ENCODE measurements around the gene NPY.

DNA sequence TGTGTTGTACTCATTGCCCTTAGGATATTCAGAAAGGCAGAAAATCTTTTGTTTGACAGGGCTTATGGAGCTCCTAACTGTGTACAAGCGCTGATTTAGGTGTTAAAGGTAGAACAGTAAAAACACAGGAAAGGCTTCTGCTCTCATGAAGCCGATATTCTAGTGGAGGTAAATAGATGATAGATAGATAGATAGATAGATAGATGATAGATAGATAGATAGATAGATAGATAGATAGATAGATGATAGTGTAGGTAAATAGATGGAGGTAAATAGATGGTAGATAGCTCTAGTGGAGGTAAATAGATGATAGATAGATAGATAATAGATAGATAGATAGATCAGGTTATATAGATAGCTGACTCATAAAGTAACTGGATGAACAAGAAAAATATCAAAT is 39.4 kb upstream of the NPY start:
- TF ChIP-seq, protein P1, sequence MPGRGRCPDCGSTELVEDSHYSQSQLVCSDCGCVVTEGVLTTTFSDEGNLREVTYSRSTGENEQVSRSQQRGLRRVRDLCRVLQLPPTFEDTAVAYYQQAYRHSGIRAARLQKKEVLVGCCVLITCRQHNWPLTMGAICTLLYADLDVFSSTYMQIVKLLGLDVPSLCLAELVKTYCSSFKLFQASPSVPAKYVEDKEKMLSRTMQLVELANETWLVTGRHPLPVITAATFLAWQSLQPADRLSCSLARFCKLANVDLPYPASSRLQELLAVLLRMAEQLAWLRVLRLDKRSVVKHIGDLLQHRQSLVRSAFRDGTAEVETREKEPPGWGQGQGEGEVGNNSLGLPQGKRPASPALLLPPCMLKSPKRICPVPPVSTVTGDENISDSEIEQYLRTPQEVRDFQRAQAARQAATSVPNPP (IDR thresholded peaks at IDR 0.05; ENCODE audit: borderline replicate concordance, insufficient read depth, insufficient read length), result no peak
- TF ChIP-seq, protein P2, sequence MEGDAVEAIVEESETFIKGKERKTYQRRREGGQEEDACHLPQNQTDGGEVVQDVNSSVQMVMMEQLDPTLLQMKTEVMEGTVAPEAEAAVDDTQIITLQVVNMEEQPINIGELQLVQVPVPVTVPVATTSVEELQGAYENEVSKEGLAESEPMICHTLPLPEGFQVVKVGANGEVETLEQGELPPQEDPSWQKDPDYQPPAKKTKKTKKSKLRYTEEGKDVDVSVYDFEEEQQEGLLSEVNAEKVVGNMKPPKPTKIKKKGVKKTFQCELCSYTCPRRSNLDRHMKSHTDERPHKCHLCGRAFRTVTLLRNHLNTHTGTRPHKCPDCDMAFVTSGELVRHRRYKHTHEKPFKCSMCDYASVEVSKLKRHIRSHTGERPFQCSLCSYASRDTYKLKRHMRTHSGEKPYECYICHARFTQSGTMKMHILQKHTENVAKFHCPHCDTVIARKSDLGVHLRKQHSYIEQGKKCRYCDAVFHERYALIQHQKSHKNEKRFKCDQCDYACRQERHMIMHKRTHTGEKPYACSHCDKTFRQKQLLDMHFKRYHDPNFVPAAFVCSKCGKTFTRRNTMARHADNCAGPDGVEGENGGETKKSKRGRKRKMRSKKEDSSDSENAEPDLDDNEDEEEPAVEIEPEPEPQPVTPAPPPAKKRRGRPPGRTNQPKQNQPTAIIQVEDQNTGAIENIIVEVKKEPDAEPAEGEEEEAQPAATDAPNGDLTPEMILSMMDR (IDR thresholded peaks at IDR 0.05 in 2 of 3, conservative IDR thresholded peaks at IDR 0.05 in 1 of 3; ENCODE audit: insufficient read depth in 2 of 3, low read depth in 1 of 3, low read length in 3 of 3), result no peak
- TF ChIP-seq ZC3H11A (IDR thresholded peaks at IDR 0.05; ENCODE audit: low read depth, low read length) (no peak), EZH2 (IDR thresholded peaks at IDR 0.05; ENCODE audit: borderline replicate concordance, low read depth, low read length) (no peak)
- TF ChIP-seq, protein P3, sequence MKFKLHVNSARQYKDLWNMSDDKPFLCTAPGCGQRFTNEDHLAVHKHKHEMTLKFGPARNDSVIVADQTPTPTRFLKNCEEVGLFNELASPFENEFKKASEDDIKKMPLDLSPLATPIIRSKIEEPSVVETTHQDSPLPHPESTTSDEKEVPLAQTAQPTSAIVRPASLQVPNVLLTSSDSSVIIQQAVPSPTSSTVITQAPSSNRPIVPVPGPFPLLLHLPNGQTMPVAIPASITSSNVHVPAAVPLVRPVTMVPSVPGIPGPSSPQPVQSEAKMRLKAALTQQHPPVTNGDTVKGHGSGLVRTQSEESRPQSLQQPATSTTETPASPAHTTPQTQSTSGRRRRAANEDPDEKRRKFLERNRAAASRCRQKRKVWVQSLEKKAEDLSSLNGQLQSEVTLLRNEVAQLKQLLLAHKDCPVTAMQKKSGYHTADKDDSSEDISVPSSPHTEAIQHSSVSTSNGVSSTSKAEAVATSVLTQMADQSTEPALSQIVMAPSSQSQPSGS (CRISPR knock-in tag; IDR thresholded peaks at IDR 0.05), result no peak
- TF ChIP-seq, protein P4, sequence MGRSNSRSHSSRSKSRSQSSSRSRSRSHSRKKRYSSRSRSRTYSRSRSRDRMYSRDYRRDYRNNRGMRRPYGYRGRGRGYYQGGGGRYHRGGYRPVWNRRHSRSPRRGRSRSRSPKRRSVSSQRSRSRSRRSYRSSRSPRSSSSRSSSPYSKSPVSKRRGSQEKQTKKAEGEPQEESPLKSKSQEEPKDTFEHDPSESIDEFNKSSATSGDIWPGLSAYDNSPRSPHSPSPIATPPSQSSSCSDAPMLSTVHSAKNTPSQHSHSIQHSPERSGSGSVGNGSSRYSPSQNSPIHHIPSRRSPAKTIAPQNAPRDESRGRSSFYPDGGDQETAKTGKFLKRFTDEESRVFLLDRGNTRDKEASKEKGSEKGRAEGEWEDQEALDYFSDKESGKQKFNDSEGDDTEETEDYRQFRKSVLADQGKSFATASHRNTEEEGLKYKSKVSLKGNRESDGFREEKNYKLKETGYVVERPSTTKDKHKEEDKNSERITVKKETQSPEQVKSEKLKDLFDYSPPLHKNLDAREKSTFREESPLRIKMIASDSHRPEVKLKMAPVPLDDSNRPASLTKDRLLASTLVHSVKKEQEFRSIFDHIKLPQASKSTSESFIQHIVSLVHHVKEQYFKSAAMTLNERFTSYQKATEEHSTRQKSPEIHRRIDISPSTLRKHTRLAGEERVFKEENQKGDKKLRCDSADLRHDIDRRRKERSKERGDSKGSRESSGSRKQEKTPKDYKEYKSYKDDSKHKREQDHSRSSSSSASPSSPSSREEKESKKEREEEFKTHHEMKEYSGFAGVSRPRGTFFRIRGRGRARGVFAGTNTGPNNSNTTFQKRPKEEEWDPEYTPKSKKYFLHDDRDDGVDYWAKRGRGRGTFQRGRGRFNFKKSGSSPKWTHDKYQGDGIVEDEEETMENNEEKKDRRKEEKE (IDR thresholded peaks at IDR 0.05; ENCODE audit: borderline replicate concordance in 1 of 2, control insufficient read depth in 1 of 2, low read depth in 2 of 2, low read length in 1 of 2), result no peak

Data from K562 (cell line).